GM18511 (cell line): ENCODE results near the gene NEUROG2.

Experiments used
- ATAC-seq: cut with Tn5 transposase; IDR thresholded peaks from one replicate; pipeline ENCODE4 v1.9.1; 2021; ENCODE audit warnings: mild to moderate bottlenecking, moderate library complexity; ENCODE audit not compliant: unreplicated experiment

The NEUROG2 gene

DNA sequence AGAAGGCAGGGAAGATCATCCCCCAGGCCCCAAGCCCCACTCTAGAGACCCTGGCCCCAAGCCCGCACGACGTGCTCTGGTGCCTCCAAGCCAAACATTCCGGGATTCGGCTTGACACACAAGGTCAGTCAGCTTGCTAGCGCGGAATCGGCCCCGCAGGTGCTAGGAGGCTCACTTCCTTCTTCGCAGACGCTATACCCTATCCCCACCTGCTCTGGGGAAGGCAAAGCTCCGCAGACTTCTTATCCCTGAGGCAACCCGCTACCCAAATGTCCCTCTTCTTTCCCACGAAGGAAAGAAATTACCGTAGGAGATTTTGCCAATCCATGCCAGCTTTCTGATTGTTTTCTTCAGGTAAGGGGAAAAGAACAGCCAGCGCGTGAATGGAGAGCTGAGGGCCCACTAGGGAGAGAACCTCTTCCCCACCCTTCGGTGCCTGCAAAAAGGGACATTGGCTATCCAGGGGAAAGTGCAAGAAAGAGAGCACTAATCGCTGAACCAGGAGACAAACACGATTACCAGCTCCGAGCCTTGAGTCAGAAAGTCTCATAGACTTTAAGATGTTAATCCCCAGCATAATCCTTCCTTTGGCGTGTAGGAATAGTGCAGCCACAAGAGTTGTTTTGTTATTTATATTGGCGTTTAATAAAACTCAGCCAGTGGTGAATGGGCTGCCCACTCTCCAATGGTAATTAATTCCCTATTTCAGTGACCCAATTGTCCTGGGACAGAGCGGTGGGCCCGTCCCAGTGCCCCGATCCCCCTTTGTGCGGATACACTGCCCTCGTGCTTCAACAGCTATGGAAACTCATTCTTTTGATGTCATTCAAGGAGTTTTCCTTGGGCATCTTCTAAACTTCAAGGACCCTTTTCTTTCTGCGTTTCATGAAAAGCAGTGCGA lies 5.4 kb upstream of the NEUROG2 start:
- peak; percentile 25 for ATAC-seq

- ATAC-seq = peak; percentile 6
Measured at GRCh38 chr4:112520598-112521122, 4.7 kb upstream of the NEUROG2 start.

- no peak for ATAC-seq
Measured at GRCh38 chr4:112519689-112520597, 4.0 kb upstream of the NEUROG2 start.

DNA sequence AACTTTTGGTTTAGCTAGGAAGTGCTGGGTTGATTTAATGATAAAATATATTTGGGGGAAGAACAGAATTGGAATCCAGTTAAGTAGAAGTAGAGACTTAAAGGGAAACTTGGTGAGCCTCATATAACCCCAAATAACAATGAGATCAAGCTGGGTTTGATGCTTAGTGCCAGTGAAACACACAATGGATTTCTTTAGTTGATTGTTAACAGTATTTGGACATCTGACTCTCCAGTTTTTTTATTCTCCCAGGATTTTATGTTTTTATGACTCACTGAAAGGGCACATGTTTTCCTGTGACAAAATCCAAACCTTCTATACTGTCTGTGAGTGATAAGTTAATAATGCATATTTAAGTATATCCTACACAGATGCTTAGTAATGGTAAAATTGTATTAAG lies 2.7 kb upstream of the NEUROG2 start:
- no peak for ATAC-seq

DNA sequence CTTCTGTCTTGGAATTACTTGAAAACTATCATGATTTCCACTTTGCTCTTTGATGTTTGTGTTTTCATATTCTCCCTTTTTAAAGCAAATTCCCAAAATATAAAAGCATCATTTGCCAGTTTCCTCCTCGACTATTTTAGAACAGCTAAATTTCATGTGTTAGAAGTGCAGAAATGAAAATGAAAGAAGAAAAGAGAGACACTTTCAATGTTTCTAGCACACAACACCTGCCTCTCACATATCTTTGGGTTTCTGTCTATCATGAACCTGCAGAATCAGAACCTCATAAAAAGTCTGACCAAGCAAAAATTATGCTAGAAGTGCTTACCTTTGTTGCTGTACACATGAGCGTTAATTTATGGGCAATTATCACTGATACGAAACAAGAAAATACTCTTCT lies 1.9 kb upstream of the NEUROG2 start:
- ATAC-seq = no peak

- ATAC-seq = peak; percentile 22
Measured at GRCh38 chr4:112517067-112517634, 1.2 kb upstream of the NEUROG2 start.

GRCh38 chr4:112516471-112517066 lies 589 bp upstream of the NEUROG2 start:
- ATAC-seq = peak; percentile 23

- peak; percentile 45 for ATAC-seq
Measured at GRCh38 chr4:112515198-112516065, 548 bp downstream of the NEUROG2 start.

DNA sequence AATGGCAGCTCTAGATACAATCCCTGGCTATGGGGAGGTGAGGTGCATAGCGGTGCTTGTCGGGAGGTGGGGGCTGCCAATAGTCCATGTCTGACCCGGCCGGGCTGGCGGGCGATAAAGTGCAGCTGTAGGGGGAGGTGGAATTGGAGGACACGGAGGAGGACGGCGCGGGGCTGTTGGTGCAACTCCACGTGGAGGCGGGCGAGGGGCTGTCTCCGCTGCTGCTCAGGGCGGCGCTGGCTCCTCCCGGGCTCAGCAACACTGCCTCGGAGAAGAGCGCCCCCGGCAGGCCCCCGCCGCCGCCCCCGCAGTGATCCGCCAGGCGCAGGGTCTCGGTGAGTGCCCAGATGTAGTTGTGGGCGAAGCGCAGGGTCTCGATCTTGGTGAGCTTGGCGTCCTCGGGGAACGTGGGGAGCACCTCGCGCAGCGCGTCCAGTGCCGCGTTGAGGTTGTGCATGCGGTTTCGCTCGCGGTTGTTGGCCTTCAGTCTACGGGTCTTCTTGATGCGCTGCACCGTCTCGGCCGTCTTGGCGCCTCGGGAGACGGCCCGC lies 1.3 kb downstream of the NEUROG2 start:
- ATAC-seq = peak; percentile 18

DNA sequence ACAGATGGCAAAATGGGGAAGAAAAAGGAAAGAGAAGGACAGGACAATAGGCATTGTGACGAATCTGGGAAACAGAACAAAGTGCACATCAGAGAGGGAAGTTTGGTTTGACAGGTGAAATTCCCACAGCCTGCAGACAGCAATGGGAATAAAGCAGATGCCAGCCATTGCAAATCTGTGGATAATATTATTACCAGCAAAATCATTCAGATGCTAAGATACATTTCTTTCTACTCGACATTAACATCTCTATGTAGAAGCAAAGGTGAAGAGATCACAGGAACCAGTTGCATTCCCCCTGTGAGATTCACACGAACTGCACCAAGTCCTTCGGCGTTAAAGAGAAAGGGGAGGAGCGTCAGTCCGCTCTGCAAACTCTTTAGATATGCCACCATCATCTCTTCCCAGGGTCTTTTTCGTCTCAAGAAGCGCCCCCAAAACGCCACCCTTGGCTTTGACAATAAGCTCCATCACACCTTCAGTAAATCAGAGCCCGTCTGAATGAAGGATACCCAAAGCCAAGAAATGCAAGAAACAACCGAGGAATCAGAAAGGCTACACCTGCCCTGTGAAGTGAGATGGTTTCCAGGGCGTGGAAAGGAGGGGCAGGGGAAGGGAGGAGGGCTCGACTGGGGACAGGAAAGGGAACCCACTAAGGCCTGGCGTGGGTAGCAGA lies 1.9 kb downstream of the NEUROG2 start:
- peak; percentile 14 for ATAC-seq

GRCh38 chr4:112511803-112512118 lies 4.2 kb downstream of the NEUROG2 start:
- no peak for ATAC-seq

DNA sequence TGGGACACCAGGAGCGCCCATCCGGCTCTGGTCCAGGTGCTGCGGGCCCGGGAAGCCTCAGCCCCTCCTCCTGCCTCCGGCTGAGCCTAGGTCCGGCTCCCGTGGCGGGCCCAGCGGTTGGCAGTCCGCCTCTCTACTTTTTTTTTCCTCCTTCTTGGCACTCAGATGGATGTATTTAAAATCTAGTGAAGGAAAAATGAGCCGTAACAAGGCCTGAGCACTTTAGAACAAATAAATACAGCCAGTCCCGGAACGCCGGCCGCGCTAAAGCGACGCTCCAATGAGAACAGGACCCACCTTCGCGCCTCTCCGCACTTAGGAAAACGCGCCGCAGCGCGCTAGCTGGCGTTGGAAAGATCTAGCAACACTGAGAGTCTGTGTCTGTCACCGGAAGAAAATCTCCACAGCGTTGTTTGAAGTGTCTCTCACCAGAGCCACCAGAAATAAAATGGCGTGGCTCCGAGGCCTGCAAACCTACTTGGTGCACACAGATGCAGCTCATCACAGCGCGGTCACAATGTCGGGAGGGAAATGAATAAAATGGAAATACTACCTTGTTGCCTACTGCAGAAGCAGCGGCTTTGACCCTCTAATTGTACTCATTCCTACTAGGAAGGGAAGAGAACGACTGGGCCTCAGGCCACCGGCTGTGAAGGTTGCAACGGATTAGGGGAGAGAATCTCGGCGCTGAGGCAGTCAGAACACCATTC lies 4.7 kb downstream of the NEUROG2 start:
- ATAC-seq = no peak

GRCh38 chr4:112510291-112511092 lies 5.5 kb downstream of the NEUROG2 start:
- ATAC-seq = no peak

- ATAC-seq = no peak
Measured at GRCh38 chr4:112509243-112510141, 6.5 kb downstream of the NEUROG2 start.

DNA sequence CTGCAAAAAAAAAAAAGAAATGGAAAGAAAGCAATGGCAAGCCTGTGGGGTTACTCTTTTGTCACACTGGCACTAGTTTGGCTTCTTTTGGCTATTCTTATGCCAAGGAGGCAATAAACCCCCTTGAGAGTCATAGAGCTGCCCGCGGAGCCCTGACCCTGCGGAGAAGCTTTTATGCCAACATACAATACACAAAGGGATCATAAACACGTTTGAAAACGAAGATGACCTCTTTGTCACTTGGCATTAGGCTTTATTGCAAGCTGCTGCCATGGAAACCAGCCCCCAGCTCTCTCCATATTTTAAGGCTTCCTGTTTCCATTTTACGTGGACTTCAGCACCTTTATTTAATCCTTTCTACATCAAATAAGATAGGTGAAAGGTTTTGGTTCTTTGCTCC lies 7.6 kb downstream of the NEUROG2 start:
- no peak for ATAC-seq

GRCh38 chr4:112504807-112505206 lies 11.2 kb downstream of the NEUROG2 start:
- no peak for ATAC-seq

DNA sequence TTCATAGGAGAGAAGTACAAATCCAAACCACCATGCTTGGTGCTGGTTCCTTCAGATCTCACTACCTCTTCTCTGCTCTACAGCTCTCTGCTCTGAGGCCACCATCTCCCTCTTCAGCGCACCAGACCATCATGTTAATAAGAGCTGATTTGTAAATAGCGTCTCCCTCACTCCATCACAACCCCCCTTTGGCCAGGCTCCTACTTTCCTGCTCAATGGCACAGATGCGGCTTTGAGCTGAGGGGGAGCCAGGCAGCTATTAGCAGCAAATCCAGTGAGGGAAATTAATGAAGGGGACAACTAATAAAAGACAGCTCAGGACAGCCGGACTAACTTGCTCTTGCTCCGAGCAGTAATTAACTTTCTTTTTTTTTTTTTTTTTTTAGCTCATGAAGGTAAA lies 13.1 kb downstream of the NEUROG2 start:
- ATAC-seq = no peak
